ENCODE data around the gene FAM162A. TPM values are rescaled to one million over a fixed set of nuclear protein-coding genes. Genes with fewer than 3 reads are reported as not detected.

The FAM162A gene
- total RNA-seq, 1 experiment from 2014 or later = 83.9 TPM

DNA sequence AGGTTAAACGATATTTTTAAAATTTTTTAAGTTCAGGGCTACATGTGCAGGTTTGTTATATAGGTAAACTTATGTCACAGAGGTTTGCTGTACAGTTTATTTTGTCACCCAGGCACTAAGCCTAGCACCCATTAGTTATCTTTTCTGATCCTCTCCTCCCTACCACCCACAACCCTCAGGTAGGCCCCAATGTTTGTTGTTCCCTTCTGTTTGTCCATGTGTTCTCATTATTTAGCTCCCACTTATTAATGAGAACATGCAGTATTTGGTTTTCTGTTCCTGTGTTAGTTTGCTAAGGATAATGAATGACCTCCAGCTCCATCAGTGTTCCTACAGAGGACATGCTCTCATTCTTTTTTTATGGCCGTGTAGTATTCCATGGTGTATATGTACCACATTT is 14.9 kb downstream of the FAM162A start:
- no peak for TF ChIP-seq EMX1 (CRISPR knock-in tag; IDR thresholded peaks at IDR 0.05)
- no peak overlapping the region for H3K4me3 Mint-ChIP-seq
- H3K4me1 Mint-ChIP-seq = peaks cover 13% of the 10 kb centered on the region
- H3K36me3 Mint-ChIP-seq = peaks cover 18% of the 10 kb centered on the region
- no peak overlapping the region for H3K27ac Mint-ChIP-seq
- POLR2A ChIA-PET = no interaction called here
- CTCF ChIA-PET = no interaction called here
- ATAC-seq (no peak), DNase-seq (ENCODE audit: low spot score) (no peak)
- peaks cover 5% of the 10 kb centered on the region; the same call in 1 of the 2 replicates for H3K9me3 Mint-ChIP-seq
- H3K27me3 Mint-ChIP-seq (ENCODE audit: low read depth) = no peaks in the 10 kb centered on the region

GRCh38 chr3:122403489-122403888 is 19.5 kb downstream of the FAM162A start:
- H3K36me3 Mint-ChIP-seq = peaks cover 39% of the 10 kb centered on the region
- TF ChIP-seq ZNF232 (CRISPR knock-in tag; IDR thresholded peaks at IDR 0.05) (no peak), NFYB (CRISPR knock-in tag; conservative IDR thresholded peaks at IDR 0.05; ENCODE audit: low read depth) (no peak), NR1H2 (CRISPR knock-in tag; IDR thresholded peaks at IDR 0.05) (no peak), ZBTB43 (CRISPR knock-in tag; IDR thresholded peaks at IDR 0.05) (no peak), ZBTB21 (CRISPR knock-in tag; IDR thresholded peaks at IDR 0.05; ENCODE audit: borderline replicate concordance) (no peak), MYBL2 (CRISPR knock-in tag; IDR thresholded peaks at IDR 0.05) (no peak), FOXK1 (CRISPR knock-in tag; IDR thresholded peaks at IDR 0.05) (no peak), IRF2 (CRISPR knock-in tag; IDR thresholded peaks at IDR 0.05; ENCODE audit: borderline replicate concordance, low read depth) (no peak), PRRX2 (CRISPR knock-in tag; IDR thresholded peaks at IDR 0.05) (no peak), KAT7 (CRISPR knock-in tag; IDR thresholded peaks at IDR 0.05; ENCODE audit: borderline replicate concordance) (no peak), RORB (CRISPR knock-in tag; IDR thresholded peaks at IDR 0.05) (no peak), SMAD4 (CRISPR knock-in tag; IDR thresholded peaks at IDR 0.05) (no peak), ESRRA (CRISPR knock-in tag; IDR thresholded peaks at IDR 0.05; ENCODE audit: borderline replicate concordance) (no peak), SMAD3 (CRISPR knock-in tag; IDR thresholded peaks at IDR 0.05; ENCODE audit: borderline replicate concordance) (no peak), ATF2 (CRISPR knock-in tag; IDR thresholded peaks at IDR 0.05; ENCODE audit: borderline replicate concordance, low read depth) (no peak)
- TF ChIP-seq, protein P1, sequence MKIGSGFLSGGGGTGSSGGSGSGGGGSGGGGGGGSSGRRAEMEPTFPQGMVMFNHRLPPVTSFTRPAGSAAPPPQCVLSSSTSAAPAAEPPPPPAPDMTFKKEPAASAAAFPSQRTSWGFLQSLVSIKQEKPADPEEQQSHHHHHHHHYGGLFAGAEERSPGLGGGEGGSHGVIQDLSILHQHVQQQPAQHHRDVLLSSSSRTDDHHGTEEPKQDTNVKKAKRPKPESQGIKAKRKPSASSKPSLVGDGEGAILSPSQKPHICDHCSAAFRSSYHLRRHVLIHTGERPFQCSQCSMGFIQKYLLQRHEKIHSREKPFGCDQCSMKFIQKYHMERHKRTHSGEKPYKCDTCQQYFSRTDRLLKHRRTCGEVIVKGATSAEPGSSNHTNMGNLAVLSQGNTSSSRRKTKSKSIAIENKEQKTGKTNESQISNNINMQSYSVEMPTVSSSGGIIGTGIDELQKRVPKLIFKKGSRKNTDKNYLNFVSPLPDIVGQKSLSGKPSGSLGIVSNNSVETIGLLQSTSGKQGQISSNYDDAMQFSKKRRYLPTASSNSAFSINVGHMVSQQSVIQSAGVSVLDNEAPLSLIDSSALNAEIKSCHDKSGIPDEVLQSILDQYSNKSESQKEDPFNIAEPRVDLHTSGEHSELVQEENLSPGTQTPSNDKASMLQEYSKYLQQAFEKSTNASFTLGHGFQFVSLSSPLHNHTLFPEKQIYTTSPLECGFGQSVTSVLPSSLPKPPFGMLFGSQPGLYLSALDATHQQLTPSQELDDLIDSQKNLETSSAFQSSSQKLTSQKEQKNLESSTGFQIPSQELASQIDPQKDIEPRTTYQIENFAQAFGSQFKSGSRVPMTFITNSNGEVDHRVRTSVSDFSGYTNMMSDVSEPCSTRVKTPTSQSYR (CRISPR knock-in tag; IDR thresholded peaks at IDR 0.05) = no peak
- TF ChIP-seq, protein P2, sequence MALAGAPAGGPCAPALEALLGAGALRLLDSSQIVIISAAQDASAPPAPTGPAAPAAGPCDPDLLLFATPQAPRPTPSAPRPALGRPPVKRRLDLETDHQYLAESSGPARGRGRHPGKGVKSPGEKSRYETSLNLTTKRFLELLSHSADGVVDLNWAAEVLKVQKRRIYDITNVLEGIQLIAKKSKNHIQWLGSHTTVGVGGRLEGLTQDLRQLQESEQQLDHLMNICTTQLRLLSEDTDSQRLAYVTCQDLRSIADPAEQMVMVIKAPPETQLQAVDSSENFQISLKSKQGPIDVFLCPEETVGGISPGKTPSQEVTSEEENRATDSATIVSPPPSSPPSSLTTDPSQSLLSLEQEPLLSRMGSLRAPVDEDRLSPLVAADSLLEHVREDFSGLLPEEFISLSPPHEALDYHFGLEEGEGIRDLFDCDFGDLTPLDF (CRISPR knock-in tag; IDR thresholded peaks at IDR 0.05) = no peak
- peaks cover 5% of the 10 kb centered on the region; the same call in 1 of the 2 replicates for H3K9me3 Mint-ChIP-seq
- no peak overlapping the region for H3K27ac Mint-ChIP-seq
- POLR2A ChIA-PET = no interaction called here
- ATAC-seq (no peak), DNase-seq (ENCODE audit: low spot score) (no peak)
- H3K4me1 Mint-ChIP-seq = no peaks in the 10 kb centered on the region
- no peaks in the 10 kb centered on the region for H3K27me3 Mint-ChIP-seq (ENCODE audit: low read depth)
- CTCF ChIA-PET = no interaction called here
- H3K4me3 Mint-ChIP-seq = no peak overlapping the region

- no peaks in the 10 kb centered on the region for H3K27me3 Mint-ChIP-seq (ENCODE audit: low read depth)
- ChIA-PET CTCF (no interaction called here), POLR2A (no interaction called here)
- no peaks in the 10 kb centered on the region for H3K9me3 Mint-ChIP-seq
- no peak for ATAC-seq
- H3K36me3 Mint-ChIP-seq = peaks cover 49% of the 10 kb centered on the region
- DNase-seq (ENCODE audit: low spot score) = no peak
- no peak overlapping the region for H3K27ac Mint-ChIP-seq
- no peaks in the 10 kb centered on the region for H3K4me1 Mint-ChIP-seq
- no peak overlapping the region for H3K4me3 Mint-ChIP-seq
- TF ChIP-seq, protein P3, sequence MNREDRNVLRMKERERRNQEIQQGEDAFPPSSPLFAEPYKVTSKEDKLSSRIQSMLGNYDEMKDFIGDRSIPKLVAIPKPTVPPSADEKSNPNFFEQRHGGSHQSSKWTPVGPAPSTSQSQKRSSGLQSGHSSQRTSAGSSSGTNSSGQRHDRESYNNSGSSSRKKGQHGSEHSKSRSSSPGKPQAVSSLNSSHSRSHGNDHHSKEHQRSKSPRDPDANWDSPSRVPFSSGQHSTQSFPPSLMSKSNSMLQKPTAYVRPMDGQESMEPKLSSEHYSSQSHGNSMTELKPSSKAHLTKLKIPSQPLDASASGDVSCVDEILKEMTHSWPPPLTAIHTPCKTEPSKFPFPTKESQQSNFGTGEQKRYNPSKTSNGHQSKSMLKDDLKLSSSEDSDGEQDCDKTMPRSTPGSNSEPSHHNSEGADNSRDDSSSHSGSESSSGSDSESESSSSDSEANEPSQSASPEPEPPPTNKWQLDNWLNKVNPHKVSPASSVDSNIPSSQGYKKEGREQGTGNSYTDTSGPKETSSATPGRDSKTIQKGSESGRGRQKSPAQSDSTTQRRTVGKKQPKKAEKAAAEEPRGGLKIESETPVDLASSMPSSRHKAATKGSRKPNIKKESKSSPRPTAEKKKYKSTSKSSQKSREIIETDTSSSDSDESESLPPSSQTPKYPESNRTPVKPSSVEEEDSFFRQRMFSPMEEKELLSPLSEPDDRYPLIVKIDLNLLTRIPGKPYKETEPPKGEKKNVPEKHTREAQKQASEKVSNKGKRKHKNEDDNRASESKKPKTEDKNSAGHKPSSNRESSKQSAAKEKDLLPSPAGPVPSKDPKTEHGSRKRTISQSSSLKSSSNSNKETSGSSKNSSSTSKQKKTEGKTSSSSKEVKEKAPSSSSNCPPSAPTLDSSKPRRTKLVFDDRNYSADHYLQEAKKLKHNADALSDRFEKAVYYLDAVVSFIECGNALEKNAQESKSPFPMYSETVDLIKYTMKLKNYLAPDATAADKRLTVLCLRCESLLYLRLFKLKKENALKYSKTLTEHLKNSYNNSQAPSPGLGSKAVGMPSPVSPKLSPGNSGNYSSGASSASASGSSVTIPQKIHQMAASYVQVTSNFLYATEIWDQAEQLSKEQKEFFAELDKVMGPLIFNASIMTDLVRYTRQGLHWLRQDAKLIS (CRISPR knock-in tag; IDR thresholded peaks at IDR 0.05; ENCODE audit: borderline replicate concordance) = no peak
- TF ChIP-seq HMGXB4 (CRISPR knock-in tag; IDR thresholded peaks at IDR 0.05) (no peak), JUN (CRISPR knock-in tag; IDR thresholded peaks at IDR 0.05) (no peak)
- TF ChIP-seq, protein P4, sequence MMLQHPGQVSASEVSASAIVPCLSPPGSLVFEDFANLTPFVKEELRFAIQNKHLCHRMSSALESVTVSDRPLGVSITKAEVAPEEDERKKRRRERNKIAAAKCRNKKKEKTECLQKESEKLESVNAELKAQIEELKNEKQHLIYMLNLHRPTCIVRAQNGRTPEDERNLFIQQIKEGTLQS (CRISPR knock-in tag; conservative IDR thresholded peaks at IDR 0.05) = no peak
Observed at GRCh38 chr3:122405015-122405414, 21.0 kb downstream of the FAM162A start.

Measured in WTC11 (cell line).